GM12892 (cell line): ENCODE measurements around the gene CMTM8.

Experiments used
- DNase-seq: peaks from one replicate; pipeline ENCODE4 v3.0.0; 2011; ENCODE audit not compliant: insufficient read length
- FAIRE-seq: peaks from 2 replicates; lab custom pipeline; 2011; peaks lifted over from hg19 to GRCh38; lab: Jason Lieb, UNC
- POLR2A ChIP-seq: IDR thresholded peaks from 2 replicates; pipeline ENCODE4 v1.6.1; 2011; ENCODE audit warnings: low read depth, low read length, control low read depth
- POLR2AphosphoS5 ChIP-seq: IDR thresholded peaks from 2 replicates; pipeline ENCODE4 v1.6.1; 2011; ENCODE audit warnings: low read depth, low read length, control low read depth
- TAF1 ChIP-seq: IDR thresholded peaks from 2 replicates; pipeline ENCODE4 v1.6.1; 2011; ENCODE audit warnings: low read depth, mild to moderate bottlenecking, control low read depth, low read length, borderline replicate concordance

Gene CMTM8

GRCh38 chr3:32312251-32312650 lies 73.8 kb downstream of the CMTM8 start:
- TF ChIP-seq POLR2A (no peak), TAF1 (no peak), POLR2AphosphoS5 (no peak)
- DNase-seq, result no peak
- no peak for FAIRE-seq

- FAIRE-seq (no peak), DNase-seq (no peak)
- no peak for TF ChIP-seq TAF1
- TF ChIP-seq POLR2A, result no peak
- TF ChIP-seq POLR2AphosphoS5, result no peak
These were observed 74.7 kb downstream of the CMTM8 start for GRCh38 chr3:32313169-32313568.

- no peak for DNase-seq
These were observed 75.4 kb downstream of the CMTM8 start for GRCh38 chr3:32313723-32314473.

DNA sequence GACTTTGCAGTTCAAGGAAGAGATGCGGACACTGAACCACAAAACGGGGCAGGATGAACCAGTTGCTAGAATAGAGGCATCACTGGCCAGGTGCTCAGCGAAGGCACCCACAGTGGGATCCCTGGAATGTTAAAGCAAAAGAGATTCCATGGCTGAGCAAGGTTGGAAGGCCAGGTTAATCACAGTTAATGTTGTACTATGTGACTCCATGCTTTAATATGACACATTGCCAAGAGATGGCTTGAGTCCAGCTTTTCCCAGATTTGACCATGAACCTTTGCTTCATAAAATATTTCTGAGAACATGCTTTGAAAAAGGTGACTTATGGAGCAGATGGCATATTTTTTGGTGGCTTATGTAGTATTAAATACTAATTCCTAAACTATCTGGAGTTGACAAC lies 77.0 kb downstream of the CMTM8 start:
- no peak for DNase-seq
- no peak for FAIRE-seq
- no peak for TF ChIP-seq POLR2AphosphoS5

More at GRCh38 chr3:32313723-32314473, 75.4 kb downstream of the CMTM8 start:
- TF ChIP-seq POLR2AphosphoS5 (no peak), TAF1 (no peak), POLR2A (no peak)
- FAIRE-seq, result no peak

DNA sequence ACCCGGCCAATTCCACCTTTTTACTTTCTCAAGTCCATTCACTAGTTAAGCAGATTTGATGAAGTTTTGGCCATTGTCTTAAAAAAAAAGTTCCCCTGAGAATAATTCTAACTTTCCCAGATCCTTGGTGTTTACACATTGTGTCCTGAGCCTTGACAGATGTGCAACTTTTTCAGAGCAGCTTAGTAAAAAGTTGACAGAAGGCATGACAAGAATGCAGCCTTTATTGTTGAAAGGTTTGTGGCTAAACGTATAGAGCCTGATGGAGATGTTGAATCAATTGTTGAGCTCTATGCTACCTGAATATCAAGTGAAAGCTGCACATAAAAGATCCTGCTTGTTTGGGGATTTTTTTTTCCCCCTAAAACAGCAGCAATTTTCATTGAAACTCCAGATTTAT lies 77.8 kb downstream of the CMTM8 start:
- no peak for DNase-seq
- TF ChIP-seq POLR2AphosphoS5, result no peak
- no peak for FAIRE-seq

- TF ChIP-seq POLR2AphosphoS5 (no peak), POLR2A (no peak), TAF1 (no peak)
- DNase-seq (no peak), FAIRE-seq (no peak)
These were observed 78.5 kb downstream of the CMTM8 start for GRCh38 chr3:32316976-32317375.

DNA sequence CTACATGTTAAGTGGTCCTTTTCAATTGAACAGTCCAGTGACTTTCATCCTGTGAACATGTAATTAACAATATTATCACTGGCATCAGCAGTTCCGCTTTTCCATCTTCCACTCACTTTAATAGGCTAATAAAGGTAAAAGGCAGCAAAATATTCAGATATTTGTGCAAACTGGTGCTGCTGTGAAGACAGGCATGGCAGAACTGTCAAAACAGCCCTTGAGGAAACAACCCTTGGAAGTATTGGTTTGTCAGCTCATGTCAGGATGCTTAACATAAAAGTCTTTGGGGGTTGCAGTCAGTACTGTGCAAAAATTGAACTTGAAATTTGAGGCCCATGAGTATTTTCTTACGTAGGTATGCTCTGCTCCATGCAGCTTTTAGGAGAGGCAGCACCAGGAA lies 81.1 kb downstream of the CMTM8 start:
- FAIRE-seq (no peak), DNase-seq (no peak)
- TF ChIP-seq POLR2A (no peak), TAF1 (no peak), POLR2AphosphoS5 (no peak)

DNA sequence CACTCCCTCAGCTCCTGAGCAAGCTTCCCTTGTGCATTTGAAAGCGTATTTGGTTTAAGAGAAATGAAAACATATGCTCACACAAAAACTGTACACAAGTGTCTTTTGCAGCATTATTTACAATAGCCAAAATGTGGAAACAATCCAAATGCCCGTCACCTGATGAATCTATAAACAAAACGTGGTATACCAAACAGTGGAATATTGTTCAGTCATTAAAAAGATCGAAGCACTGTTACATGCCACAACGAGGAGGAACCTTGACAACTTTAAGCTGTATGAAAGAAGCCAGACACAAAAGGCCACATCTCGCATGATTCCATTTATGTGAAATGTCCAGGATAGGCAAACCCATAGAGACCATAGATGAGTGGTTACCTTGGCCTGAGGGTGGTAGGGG lies 81.6 kb downstream of the CMTM8 start:
- DNase-seq (no peak), FAIRE-seq (no peak)
- TF ChIP-seq POLR2AphosphoS5 (no peak), TAF1 (no peak), POLR2A (no peak)

DNA sequence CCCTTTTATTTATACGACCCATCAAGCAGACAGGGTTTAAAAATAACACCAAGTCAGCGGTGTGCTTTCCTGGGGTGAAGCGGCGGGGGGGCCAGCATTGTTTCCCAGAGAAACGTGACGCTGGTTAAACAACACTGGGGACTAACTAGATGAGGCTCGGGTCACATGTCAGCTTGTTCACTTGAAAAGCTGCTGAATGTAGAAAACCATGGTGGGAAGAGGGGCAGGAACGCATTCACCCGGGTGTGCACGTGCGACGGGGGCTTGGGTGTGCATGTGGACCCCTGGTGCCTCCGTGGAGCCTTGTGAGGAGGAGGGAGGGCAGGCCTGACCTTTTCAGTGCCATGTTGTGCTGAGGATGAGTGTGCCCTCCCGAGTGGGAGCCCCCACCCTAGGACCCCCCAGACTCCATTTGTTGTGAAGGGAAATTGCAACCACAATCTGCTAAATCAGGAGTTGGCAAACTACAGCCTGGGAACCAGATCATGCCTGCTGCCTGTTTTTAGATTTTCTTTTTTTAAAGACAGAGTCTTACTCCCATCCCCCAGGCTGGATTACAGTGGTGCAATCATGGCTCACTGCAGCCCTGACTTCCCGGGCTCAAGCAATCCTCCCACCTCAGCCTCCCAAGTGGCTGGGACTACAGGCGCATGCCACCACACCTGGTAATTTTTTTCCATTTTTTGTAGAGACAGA lies 82.8 kb downstream of the CMTM8 start:
- FAIRE-seq, result no peak
- TF ChIP-seq TAF1 (no peak), POLR2A (no peak), POLR2AphosphoS5 (no peak)
- no peak for DNase-seq

DNA sequence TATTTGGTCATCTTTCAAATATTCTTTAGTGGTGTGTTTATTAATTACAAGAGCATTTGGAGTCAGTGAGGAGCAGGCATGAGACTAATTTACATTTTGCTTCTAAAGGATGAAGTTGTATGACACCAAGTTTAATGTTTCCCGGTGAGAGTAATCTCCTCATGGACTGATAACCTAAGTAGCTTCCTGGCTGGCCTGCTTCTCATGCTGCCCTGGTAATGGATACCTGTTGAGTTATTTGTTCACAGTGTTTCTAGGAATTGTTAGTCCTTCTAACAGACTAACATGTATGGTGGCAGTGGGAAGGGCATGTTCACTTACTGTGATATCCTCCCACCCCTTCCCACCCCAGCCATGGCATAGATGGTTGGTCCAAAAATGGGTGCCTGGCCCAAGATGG lies 83.8 kb downstream of the CMTM8 start:
- DNase-seq (no peak), FAIRE-seq (no peak)
- TF ChIP-seq POLR2AphosphoS5 (no peak), TAF1 (no peak), POLR2A (no peak)

- TF ChIP-seq TAF1 (no peak), POLR2AphosphoS5 (no peak), POLR2A (no peak)
- no peak for FAIRE-seq
- DNase-seq, result no peak
These were observed 85.1 kb downstream of the CMTM8 start for GRCh38 chr3:32323604-32324003.

GRCh38 chr3:32325201-32325600 lies 86.7 kb downstream of the CMTM8 start:
- DNase-seq (no peak), FAIRE-seq (no peak)
- TF ChIP-seq POLR2A (no peak), POLR2AphosphoS5 (no peak), TAF1 (no peak)
